IPS DF 6.9 (cell line): ENCODE data around the gene TRIM14.

ENCODE experiments used
- DNase-seq: peaks from one replicate; pipeline ENCODE4 v3.0.0-alpha.2; 2013; ENCODE audit warnings: low read depth, low spot score
- H3K27ac ChIP-seq: one replicate; pipeline ENCODE4 v1.5.1; 2013; ENCODE audit warnings: low read length, control low read depth
- H3K27me3 ChIP-seq: 2 replicates; pipeline ENCODE4 v1.6.1; 2013; ENCODE audit warnings: mild to moderate bottlenecking, low read length; ENCODE audit not compliant: control insufficient read depth, insufficient read depth
- H3K36me3 ChIP-seq: 2 replicates; pipeline ENCODE4 v1.6.1; 2013; ENCODE audit warnings: low read length; ENCODE audit not compliant: control insufficient read depth, insufficient read depth
- H3K4me1 ChIP-seq: 2 replicates; pipeline ENCODE4 v1.6.1; 2013; ENCODE audit warnings: low read length; ENCODE audit not compliant: control insufficient read depth, insufficient read depth
- H3K4me3 ChIP-seq: 2 replicates; pipeline ENCODE4 v1.5.1; 2013; ENCODE audit warnings: mild to moderate bottlenecking, low read length
- H3K9me3 ChIP-seq: 2 replicates; pipeline ENCODE4 v1.6.1; 2013; ENCODE audit warnings: low read length, inconsistent platforms; ENCODE audit not compliant: control insufficient read depth, insufficient read depth
- WGBS: extraction: QIAGEN DNeasy Blood & Tissue Kit; methylation state at CpG from one replicate; pipeline ENCODE4 v1.1.7; 2013; ENCODE audit warnings: mixed read lengths, missing lambda C conversion rate; ENCODE audit not compliant: insufficient read length, insufficient coverage; 5-methylcytosine and 5-hydroxymethylcytosine counted together

TRIM14 gene

DNA sequence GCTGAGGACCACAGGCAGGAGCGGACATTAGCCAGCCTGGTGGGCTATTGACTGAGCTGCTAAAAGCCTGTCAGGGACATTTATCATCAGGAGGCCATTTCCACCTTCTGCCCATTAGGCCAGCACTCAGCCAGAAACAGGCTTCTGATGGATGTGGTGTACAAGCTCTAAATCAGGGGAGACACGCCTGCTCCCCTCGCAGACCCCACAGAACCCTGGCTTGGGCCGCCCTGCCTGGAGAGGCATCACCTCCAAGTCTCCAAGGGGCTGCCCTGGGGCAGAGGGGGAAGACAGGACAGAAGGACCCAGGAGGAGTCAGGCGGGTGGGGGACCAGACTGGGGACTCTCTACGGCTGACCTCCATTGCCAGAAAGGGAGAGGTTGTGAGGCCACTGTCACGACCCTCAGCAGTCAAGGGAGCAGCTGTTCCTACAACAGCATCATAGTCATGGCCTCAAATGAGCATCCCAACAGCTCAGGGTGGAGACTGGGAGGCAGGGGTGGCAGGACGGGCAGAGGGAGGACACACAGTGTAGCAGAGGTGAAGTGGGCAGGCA is 24.0 kb upstream of the TRIM14 start:
- no peaks in the 10 kb centered on the region for H3K9me3 ChIP-seq
- WGBS: no CpG with 5 or more reads among the region's 8 CpGs
- H3K4me3 ChIP-seq: no peak overlapping the region
- H3K27me3 ChIP-seq: no peaks in the 10 kb centered on the region
- no peak for DNase-seq
- no peaks in the 10 kb centered on the region for H3K36me3 ChIP-seq
- H3K4me1 ChIP-seq: no peaks in the 10 kb centered on the region
- no peak overlapping the region for H3K27ac ChIP-seq

DNA sequence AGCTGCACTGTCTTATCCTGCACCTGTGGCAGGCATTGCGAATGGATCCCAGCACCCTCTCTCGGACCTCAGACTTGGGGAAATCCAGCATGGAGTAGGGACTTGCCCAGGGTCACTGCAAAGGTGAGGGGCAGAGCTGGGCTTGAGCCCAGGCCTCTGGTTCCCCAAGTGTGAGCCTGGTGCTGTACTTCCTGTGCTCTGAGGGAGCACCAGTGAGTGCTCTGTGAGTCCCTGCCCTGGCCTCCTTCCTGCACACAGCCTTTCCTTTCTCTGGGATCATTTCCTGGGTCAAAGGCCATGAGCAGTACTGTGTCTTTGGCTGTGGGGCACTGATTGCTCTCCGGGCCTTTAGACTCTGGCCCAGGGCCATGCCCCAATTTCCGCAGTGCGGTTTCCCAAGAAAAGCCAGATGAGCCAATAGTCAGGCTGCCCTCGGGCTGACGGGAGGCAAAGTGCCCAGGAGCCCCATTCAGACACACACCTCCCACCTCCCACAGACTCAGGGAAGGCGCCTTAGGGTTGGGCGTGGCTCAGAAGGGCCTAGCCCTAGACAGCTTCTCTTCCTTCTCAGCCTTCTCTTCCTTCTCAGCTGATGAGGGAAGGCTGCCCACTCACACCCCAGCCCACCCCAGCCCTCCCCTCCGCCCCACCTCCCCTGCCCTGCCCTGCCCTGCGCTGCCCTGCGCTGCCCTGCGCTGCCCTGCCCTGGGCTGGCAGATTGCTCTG is 23.3 kb upstream of the TRIM14 start:
- no peak for DNase-seq
- Histone ChIP-seq H3K4me3 (no peak overlapping the region), H3K4me1 (no peaks in the 10 kb centered on the region), H3K27me3 (no peaks in the 10 kb centered on the region), H3K9me3 (no peaks in the 10 kb centered on the region), H3K27ac (no peak overlapping the region), H3K36me3 (no peaks in the 10 kb centered on the region)
- no CpG with 5 or more reads among the region's 13 CpGs for WGBS

DNA sequence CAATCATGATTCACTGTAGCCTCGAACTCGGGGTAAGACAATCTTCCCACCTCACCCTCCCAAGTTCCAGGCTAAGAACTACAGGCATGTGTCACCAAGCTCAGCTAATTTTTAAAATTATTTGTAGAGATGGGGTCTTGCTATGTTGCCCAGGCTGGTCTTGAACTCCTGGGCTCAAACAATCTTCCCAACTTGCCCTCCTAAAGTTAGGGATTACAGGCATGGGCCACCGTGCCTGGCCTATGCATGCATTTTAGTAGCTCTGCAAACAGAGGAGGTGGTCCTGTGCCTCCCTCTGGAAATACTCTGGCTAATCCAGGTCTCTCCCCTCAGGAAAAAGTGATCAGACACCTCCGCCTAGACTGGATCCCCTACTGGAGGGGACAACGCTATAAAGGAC is 21.5 kb upstream of the TRIM14 start:
- Histone ChIP-seq H3K27ac (no peak overlapping the region), H3K27me3 (no peaks in the 10 kb centered on the region), H3K4me1 (no peaks in the 10 kb centered on the region), H3K36me3 (no peaks in the 10 kb centered on the region), H3K4me3 (no peak overlapping the region), H3K9me3 (no peaks in the 10 kb centered on the region)
- no peak for DNase-seq
- WGBS: no CpG with 5 or more reads among the region's 5 CpGs

DNA sequence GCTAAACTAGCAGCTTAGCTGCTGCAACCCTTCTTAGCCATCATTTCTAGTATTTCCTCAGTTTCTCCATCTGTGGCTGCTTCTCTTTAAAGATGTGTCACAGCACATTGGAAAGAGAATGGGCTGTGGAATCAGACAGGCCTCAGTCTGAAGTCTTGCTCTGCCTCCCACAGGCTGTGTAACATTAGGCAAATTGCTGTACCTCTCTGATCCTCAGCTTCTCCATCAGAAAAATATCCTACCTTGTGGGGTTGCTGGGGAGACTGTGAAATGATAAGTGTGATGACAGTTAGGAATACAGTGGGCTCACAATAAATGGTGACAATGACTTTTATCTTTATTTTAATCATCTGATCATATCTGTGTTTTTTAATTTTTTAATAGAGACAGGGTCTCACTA is 17.5 kb upstream of the TRIM14 start:
- H3K4me3 ChIP-seq: no peak overlapping the region
- H3K4me1 ChIP-seq: no peaks in the 10 kb centered on the region
- H3K27ac ChIP-seq: no peak overlapping the region
- DNase-seq: no peak
- H3K9me3 ChIP-seq: no peaks in the 10 kb centered on the region
- no peaks in the 10 kb centered on the region for H3K36me3 ChIP-seq
- H3K27me3 ChIP-seq: no peaks in the 10 kb centered on the region

DNA sequence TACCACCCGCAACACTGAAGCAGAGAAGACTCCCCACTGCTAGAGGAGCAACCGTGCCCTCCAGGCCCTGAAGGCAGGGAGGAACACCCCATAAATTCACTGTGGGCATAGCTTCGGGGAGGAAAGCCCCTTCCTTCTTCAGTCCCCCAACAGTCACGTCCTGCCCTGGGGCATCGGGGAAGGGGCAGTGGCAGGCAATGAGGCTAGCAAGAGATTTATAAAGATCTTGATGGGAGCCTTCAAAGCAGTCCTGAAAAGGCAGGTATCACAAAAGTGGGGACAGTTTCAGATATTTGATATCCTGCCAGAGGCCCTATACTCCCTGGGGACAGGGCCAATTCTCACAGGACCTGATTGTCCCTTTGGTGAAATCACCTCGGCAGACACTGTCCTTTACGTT is 16.9 kb upstream of the TRIM14 start:
- H3K4me3 ChIP-seq: no peak overlapping the region
- no peaks in the 10 kb centered on the region for H3K36me3 ChIP-seq
- WGBS: no CpG with 5 or more reads among the region's 7 CpGs
- H3K27ac ChIP-seq: no peak overlapping the region
- H3K27me3 ChIP-seq: no peaks in the 10 kb centered on the region
- no peaks in the 10 kb centered on the region for H3K4me1 ChIP-seq
- DNase-seq: no peak
- H3K9me3 ChIP-seq: no peaks in the 10 kb centered on the region

DNA sequence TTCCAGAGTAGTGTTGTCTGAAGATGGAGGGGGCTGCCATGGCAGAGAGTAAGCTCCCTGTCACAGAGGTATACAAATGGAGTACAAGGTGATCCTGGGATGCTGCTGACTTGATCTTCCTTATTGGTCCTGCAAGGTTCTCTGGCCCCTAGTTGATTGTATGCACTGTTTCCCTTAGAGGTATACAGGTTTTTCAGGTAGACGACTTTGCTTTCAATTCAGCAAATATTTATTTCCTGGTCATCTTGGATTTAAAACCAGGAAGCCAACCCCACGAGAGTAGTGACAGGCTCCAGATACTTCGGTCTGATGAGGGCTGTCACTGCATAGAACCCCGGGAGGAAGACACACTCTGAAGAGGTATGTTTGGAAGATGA is 16.5 kb upstream of the TRIM14 start:
- Histone ChIP-seq H3K4me3 (no peak overlapping the region), H3K36me3 (no peaks in the 10 kb centered on the region), H3K27me3 (no peaks in the 10 kb centered on the region), H3K27ac (no peak overlapping the region), H3K4me1 (no peaks in the 10 kb centered on the region), H3K9me3 (no peaks in the 10 kb centered on the region)
- WGBS: no CpG with 5 or more reads among the region's 4 CpGs
- DNase-seq: no peak

DNA sequence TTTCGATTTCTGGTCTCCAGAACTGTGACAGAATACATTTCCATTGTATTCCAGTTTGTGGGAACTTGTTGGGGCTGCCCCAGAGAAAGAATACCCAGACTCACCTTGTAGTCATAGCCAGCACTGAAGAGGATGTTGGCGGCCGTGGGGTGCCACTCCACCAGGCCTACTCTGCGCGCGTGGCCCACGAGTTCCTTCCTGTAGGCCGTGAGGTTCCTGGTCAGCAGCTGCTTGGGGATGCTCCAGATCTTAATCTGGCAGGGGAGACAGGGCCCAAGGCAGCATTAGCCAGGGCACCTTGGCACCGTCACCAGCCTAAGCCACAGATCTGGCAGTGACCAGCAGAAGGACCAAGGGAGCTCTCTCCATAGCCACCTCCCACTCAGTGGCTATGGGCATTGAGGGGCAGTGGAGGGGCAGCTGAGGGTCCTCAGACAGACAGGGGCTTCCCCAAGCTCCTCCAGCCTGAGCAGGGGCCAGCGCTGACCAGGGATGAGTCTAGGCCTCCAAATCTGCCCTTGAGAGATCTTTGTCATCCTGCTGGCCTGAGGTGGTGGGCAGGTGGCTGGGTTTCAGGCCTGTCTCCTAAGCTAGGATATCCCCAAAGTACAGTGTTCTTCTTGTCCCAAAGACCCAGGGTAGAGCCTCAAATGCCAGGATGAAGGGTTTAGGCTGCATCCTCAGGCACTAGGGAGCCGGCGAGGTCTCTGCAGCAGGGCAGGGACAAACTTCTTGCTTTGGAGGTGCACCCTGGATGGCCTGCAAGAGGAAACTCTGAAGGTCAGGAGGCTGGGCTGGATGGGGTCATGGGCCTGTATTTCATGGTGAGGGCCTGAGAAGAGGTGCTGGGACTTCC is 15.9 kb upstream of the TRIM14 start:
- WGBS: no CpG with 5 or more reads among the region's 12 CpGs
- Histone ChIP-seq H3K27ac (no peak overlapping the region), H3K4me1 (no peaks in the 10 kb centered on the region), H3K36me3 (no peaks in the 10 kb centered on the region), H3K27me3 (no peaks in the 10 kb centered on the region), H3K9me3 (no peaks in the 10 kb centered on the region), H3K4me3 (no peak overlapping the region)
- no peak for DNase-seq

DNA sequence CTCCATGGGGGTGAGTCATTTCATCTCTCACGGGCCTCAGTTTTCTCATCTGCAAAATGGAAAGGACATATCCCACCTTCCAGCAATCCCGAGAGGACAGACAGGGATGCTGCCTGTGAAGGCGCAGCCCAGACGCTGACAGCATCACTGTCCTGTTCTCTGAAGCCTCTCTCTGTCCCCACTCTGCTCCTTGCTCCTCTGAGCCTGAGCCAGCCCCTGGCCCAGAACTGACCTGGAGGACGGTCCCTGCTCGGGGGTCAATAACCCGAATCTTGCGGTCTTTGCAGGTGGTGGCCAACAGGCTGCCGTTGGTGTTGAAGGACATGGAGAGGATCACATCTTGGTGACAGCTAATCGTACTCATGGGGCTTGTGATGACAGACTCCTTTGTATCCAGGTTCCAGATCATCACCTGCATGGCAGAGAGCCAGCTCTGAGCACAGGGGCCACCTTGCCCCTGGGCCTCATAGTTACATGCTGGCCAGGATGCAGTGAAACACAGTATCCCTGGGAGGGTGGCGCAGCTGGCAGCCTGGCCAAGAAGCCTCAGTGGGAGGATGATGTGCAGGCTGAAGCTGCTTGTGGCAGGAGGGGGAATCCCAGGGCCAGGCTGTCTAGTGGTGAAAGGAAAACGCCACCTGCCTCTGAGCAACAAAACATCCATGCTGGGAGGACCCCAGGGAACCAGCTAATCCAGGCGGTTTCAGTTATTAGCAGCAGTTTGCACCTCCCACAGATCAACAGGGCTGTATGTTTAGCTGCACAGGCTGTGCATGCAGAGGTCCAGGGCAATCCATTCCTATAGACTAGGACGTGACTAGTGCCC is 14.0 kb upstream of the TRIM14 start:
- Histone ChIP-seq H3K27me3 (no peaks in the 10 kb centered on the region), H3K27ac (no peak overlapping the region), H3K4me1 (no peaks in the 10 kb centered on the region), H3K9me3 (no peaks in the 10 kb centered on the region), H3K36me3 (peaks cover 4% of the 10 kb centered on the region; the same call in 1 of the 2 replicates), H3K4me3 (no peak overlapping the region)
- DNase-seq: no peak
- no CpG with 5 or more reads among the region's 14 CpGs for WGBS

DNA sequence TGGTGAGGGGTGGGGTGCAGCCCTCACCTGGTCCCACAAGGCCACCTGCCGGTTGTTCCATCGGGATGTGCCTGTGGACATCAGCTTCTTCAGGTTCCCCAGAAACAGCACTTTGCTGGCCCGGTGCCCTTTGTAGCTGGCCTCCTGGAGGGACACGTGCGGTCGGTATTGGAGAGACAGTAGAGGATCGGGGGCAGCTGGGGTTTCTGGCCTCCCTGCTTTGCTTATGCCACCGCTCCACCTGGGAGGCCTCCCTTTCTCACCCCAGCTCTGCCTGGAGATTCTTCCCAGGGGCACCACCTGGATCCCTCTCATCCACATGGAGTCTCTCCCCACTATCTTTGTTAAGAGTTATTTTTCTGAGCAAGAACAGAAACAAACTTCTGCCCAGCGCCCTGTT is 13.1 kb upstream of the TRIM14 start:
- Histone ChIP-seq H3K36me3 (peaks cover 6% of the 10 kb centered on the region; the same call in 1 of the 2 replicates), H3K27ac (no peak overlapping the region), H3K4me1 (no peaks in the 10 kb centered on the region), H3K9me3 (no peaks in the 10 kb centered on the region), H3K27me3 (no peaks in the 10 kb centered on the region), H3K4me3 (no peak overlapping the region)
- DNase-seq: no peak
- WGBS: no CpG with 5 or more reads among the region's 9 CpGs

DNA sequence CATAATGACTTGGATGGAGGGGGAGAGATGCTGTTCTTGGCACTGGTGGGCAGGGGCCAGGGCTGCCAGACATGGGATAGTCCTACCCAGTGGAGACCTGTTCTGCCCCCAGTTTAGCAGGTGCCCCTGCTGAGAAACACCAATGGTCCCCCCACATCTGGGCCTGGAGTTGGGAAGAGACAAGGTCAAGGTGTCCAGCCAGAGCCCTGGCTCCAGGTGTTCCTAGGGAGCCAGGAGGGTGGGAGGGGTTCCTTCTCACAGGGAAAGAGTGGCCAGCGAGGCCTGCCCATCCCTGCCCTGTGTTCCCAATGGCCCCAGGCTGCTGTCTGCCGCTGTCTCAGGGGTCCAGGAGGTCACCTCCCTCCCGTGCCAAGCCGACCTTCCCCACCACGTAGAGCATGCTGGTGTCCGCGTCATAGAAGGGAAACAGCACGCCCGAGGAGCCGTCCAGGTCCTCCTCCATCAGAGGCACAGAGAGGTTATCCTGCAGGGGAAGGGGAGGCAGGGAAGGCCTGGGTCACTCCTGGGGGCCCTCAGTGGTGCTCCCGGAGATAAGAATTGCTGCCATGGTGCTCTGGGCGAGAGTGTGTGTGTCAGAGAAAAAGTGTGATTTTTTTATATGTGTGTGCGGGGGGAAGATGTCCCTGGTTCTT is 11.7 kb upstream of the TRIM14 start:
- no peak for DNase-seq
- Histone ChIP-seq H3K27ac (no peak overlapping the region), H3K4me3 (no peak overlapping the region), H3K4me1 (no peaks in the 10 kb centered on the region), H3K9me3 (no peaks in the 10 kb centered on the region), H3K36me3 (peaks cover 11% of the 10 kb centered on the region; the same call in 1 of the 2 replicates), H3K27me3 (no peaks in the 10 kb centered on the region)
- WGBS: no CpG with 5 or more reads among the region's 13 CpGs
